Endothelial cell of umbilical vein (primary cell): Measurements from ENCODE around the gene INTS1. TPM values are rescaled to one million over a fixed set of nuclear protein-coding genes. Genes with fewer than 3 reads are reported as not detected.

ENCODE experiments used
- BruUV-seq: library from RNA; stranded (reverse); fragments of 400-500 nt; replicated peaks from 2 replicates; lab custom pipeline; 2021; lab: Mats Ljungman, UMichigan
- CTCF ChIA-PET: fragments of 300-600, 350-600 bp; sonication (Branson Sonifier 250); formaldehyde crosslinking; loops from one replicate; lab custom pipeline; 2021; ENCODE audit warnings: antibody characterized with exemption, inconsistent platforms; lab: Charles Lee
- POLR2A ChIA-PET: fragments of 300-600, 350-600 bp; sonication (Branson Sonifier 250); formaldehyde crosslinking; loops from one replicate; lab custom pipeline; 2021; ENCODE audit warnings: antibody characterized with exemption, inconsistent platforms; lab: Charles Lee
- DNase-seq: peaks from one replicate; pipeline ENCODE4 v3.0.0-alpha.2; 2011; ENCODE audit warnings: low read depth, low spot score
- FAIRE-seq: peaks from 2 replicates; lab custom pipeline; 2011; peaks lifted over from hg19 to GRCh38; lab: Jason Lieb, UNC
- H2AFZ ChIP-seq: 2 replicates; pipeline ENCODE4 v1.6.0; 2012; ENCODE audit warnings: low read depth, low read length, control low read depth, inconsistent platforms
- H3K27ac ChIP-seq: 2 replicates; pipeline ENCODE4 v1.5.1; 2011; ENCODE audit warnings: low read depth, mild to moderate bottlenecking, control low read depth, low read length, moderate library complexity; ENCODE audit not compliant: insufficient read depth
- H3K27me3 ChIP-seq, 2 experiments: 2 replicates each; pipeline versions ENCODE4 v1.6.0 to v1.6.1; 2011; ENCODE audit warnings: low read length in 2 of 2, mixed read lengths in 1 of 2; ENCODE audit not compliant: control insufficient read depth in 2 of 2, insufficient read depth in 2 of 2
- H3K36me3 ChIP-seq, 2 experiments: 2 replicates in 1 of 2; 3 replicates in 1 of 2; pipeline ENCODE4 v1.5.1; 2011; ENCODE audit warnings: low read length in 2 of 2, mild to moderate bottlenecking in 1 of 2, moderate library complexity in 1 of 2; ENCODE audit not compliant: control insufficient read depth in 2 of 2, insufficient read depth in 2 of 2; ENCODE audit errors: extremely low read depth in 1 of 2
- H3K4me1 ChIP-seq: 3 replicates; pipeline ENCODE4 v1.5.1; 2011; ENCODE audit warnings: mild to moderate bottlenecking, low read length; ENCODE audit not compliant: control insufficient read depth, insufficient read depth; ENCODE audit errors: extremely low read depth
- H3K4me2 ChIP-seq: 2 replicates; pipeline ENCODE4 v1.6.1; 2011; ENCODE audit warnings: low read length, control low read depth, mixed read lengths; ENCODE audit not compliant: insufficient read depth
- H3K4me3 ChIP-seq, 3 experiments: fragments of 200-600 bp in 1 of 3; sonication (generic), shearing (Covaris generic) in 1 of 3; replicated peaks in 1 of 3; 2 replicates each; pipeline ENCODE4 v1.5.1; 2011 to 2016; ENCODE audit warnings: control low read depth in 3 of 3, low read length in 3 of 3, mild to moderate bottlenecking in 2 of 3, inconsistent platforms in 1 of 3, low read depth in 1 of 3, moderate library complexity in 1 of 3; ENCODE audit not compliant: insufficient read depth in 1 of 3
- H3K79me2 ChIP-seq: 2 replicates; pipeline ENCODE4 v1.6.0; 2012; ENCODE audit warnings: low read length, inconsistent platforms; ENCODE audit not compliant: control insufficient read depth, insufficient read depth
- H3K9ac ChIP-seq: replicated peaks from 2 replicates; pipeline ENCODE3; 2011; ENCODE audit warnings: low read length, control low read depth; ENCODE audit not compliant: insufficient read depth; ENCODE audit errors: extremely low read depth
- H3K9me1 ChIP-seq: replicated peaks from 3 replicates; pipeline ENCODE4 v1.6.0; 2011; ENCODE audit warnings: mild to moderate bottlenecking, low read length; ENCODE audit not compliant: control insufficient read depth, insufficient read depth; ENCODE audit errors: extremely low read depth
- H3K9me3 ChIP-seq: replicated peaks from 2 replicates; pipeline ENCODE4 v1.5.1; 2012; ENCODE audit warnings: low read length, inconsistent platforms; ENCODE audit not compliant: control insufficient read depth, insufficient read depth
- H4K20me1 ChIP-seq: replicated peaks from 2 replicates; pipeline ENCODE3; 2011; ENCODE audit warnings: mild to moderate bottlenecking, low read length; ENCODE audit not compliant: control insufficient read depth, insufficient read depth; ENCODE audit errors: extremely low read depth
- CTCF ChIP-seq, 2 donors: IDR thresholded peaks; 1 replicate in 1 of 2; 2 replicates in 1 of 2; pipeline ENCODE4 v1.5.1; 2011; ENCODE audit warnings: low read length in 2 of 2, mild to moderate bottlenecking in 2 of 2, moderate library complexity in 2 of 2, control low read depth in 1 of 2, inconsistent platforms in 1 of 2, low read depth in 1 of 2; ENCODE audit not compliant: insufficient read depth in 1 of 2; ENCODE audit errors: extremely low read depth in 1 of 2
- EZH2 ChIP-seq: IDR thresholded peaks from 2 replicates; pipeline ENCODE4 v1.6.1; 2012; ENCODE audit warnings: borderline replicate concordance, low read depth, mild to moderate bottlenecking, moderate library complexity, low read length, inconsistent platforms; ENCODE audit not compliant: severe bottlenecking
- FOS ChIP-seq: IDR thresholded peaks from 2 replicates; pipeline ENCODE4 v1.6.1; 2011; ENCODE audit warnings: mild to moderate bottlenecking, low read length, moderate library complexity, borderline replicate concordance; ENCODE audit not compliant: insufficient read depth
- GATA2 ChIP-seq: IDR thresholded peaks from 2 replicates; pipeline ENCODE4 v1.7.0; 2011; ENCODE audit warnings: low read depth, mild to moderate bottlenecking, moderate library complexity, mixed read lengths, low read length; ENCODE audit not compliant: insufficient read length, insufficient read depth
- JUN ChIP-seq: IDR thresholded peaks from 2 replicates; pipeline ENCODE4 v1.6.1; 2011; ENCODE audit warnings: borderline replicate concordance, low read depth; ENCODE audit not compliant: insufficient read length, insufficient read depth
- MAX ChIP-seq: IDR thresholded peaks from 2 replicates; pipeline ENCODE4 v1.6.1; 2011; ENCODE audit not compliant: insufficient read depth, insufficient read length
- MYC ChIP-seq: IDR thresholded peaks from one replicate; pipeline ENCODE4 v1.6.1; 2011; ENCODE audit warnings: mild to moderate bottlenecking, low read depth, low read length
- POLR2A ChIP-seq: IDR thresholded peaks from 2 replicates; pipeline ENCODE4 v1.6.1; 2012; ENCODE audit warnings: low read depth, mild to moderate bottlenecking, control low read depth, low read length
- POLR2AphosphoS5 ChIP-seq: IDR thresholded peaks from 2 replicates; pipeline ENCODE4 v1.6.1; 2012; ENCODE audit warnings: low read depth, mild to moderate bottlenecking, control low read depth, low read length, moderate library complexity; ENCODE audit not compliant: insufficient read depth
- dilution Hi-C: fragments of 300-500 bp; cut with MboI; formaldehyde crosslinking; loops from one replicate; pipeline ENCODE4 v1.15.0; 2019; ENCODE audit warnings: low sequenced_read_pairs; ENCODE audit not compliant: extremely low pct_ligation_motif_present
- intact Hi-C: fragments of 100-400 bp; cut with micrococcal nuclease; formaldehyde crosslinking; loops from one replicate; pipeline ENCODE4 v1.10.0; 2022
- polyA plus RNA-seq, 4 experiments: library from polyadenylated mRNA; depleted of rRNA in 3 of 4; stranded (reverse) in 3 of 4; unstranded in 1 of 4; fragments of >200 nt; gene quantifications; 2 replicates each; pipeline versions ENCODE4 v1.2.1 to v1.2.3, GENCODE V29; 2011 to 2012; ENCODE audit warnings: missing spikeins in 1 of 4
- total RNA-seq: library from RNA; stranded (reverse); gene quantifications from 2 replicates; pipeline ENCODE4 v1.2.3, GENCODE V29; 2021

The INTS1 gene
- total and polyA plus RNA-seq, 2 donors (not counting 3 experiments of a cell fraction or from before 2014, with no cell fraction given): 57.8 to 116 TPM

GRCh38 chr7:1487466-1487865 is 16.7 kb downstream of the INTS1 start:
- ChIA-PET POLR2A (no interaction called here), CTCF (no interaction called here)
- H3K27me3 ChIP-seq: no peaks in the 10 kb centered on the region
- no peak overlapping the region for H3K27ac ChIP-seq
- H3K9ac ChIP-seq: no peak overlapping the region
- H3K4me1 ChIP-seq: no peaks in the 10 kb centered on the region
- dilution Hi-C loops (no loop called here), intact Hi-C loops (no loop called here)
- no peak for TF ChIP-seq GATA2
- TF ChIP-seq POLR2AphosphoS5: no peak
- no peak for TF ChIP-seq FOS
- no peak for TF ChIP-seq MYC
- no peaks in the 10 kb centered on the region for H3K9me3 ChIP-seq
- H2AFZ ChIP-seq: no peak overlapping the region
- FAIRE-seq: no peak
- H3K9me1 ChIP-seq: no peaks in the 10 kb centered on the region
- no peak overlapping the region for H3K4me2 ChIP-seq
- H3K36me3 ChIP-seq: peaks cover 2 to 65% of the 10 kb centered on the region in 2 experiments
- no peak overlapping the region for H3K4me3 ChIP-seq
- no TSS peak for BruUV-seq
- no peaks in the 10 kb centered on the region for H3K79me2 ChIP-seq
- DNase-seq: no peak
- no peaks in the 10 kb centered on the region for H4K20me1 ChIP-seq

GRCh38 chr7:1486571-1486970 is 17.6 kb downstream of the INTS1 start:
- FAIRE-seq (no peak), DNase-seq (no peak)
- Histone ChIP-seq H4K20me1 (no peaks in the 10 kb centered on the region), H3K27ac (no peak overlapping the region), H3K27me3 (no peaks in the 10 kb centered on the region), H3K9me1 (no peaks in the 10 kb centered on the region), H3K4me1 (no peaks in the 10 kb centered on the region), H3K4me2 (no peak overlapping the region), H3K4me3 (no peak overlapping the region), H3K9ac (no peak overlapping the region), H3K36me3 (peaks cover 2 to 63% of the 10 kb centered on the region in 2 experiments), H3K79me2 (no peaks in the 10 kb centered on the region), H2AFZ (no peak overlapping the region), H3K9me3 (no peaks in the 10 kb centered on the region)
- POLR2A ChIA-PET: no interaction called here
- no TSS peak for BruUV-seq
- intact Hi-C loops: no loop called here
- TF ChIP-seq MYC (no peak), MAX (no peak), FOS (no peak), JUN (no peak), EZH2 (no peak), POLR2A (no peak), GATA2 (no peak), POLR2AphosphoS5 (no peak), CTCF (IDR thresholded peaks at IDR 0.05; ENCODE audit: extremely low read depth in 1 of 2, insufficient read depth in 1 of 2, low read depth in 1 of 2, low read length in 2 of 2) (no peak)
- CTCF ChIA-PET: no interaction called here
- dilution Hi-C loops: no loop called here
